NCI-H510A treated with DMSO at 0.1 percent for 48 hours (cell line): ENCODE results near the gene KCNJ2.

ENCODE experiments used
- DNase-seq: peaks from one replicate; lab custom pipeline; 2025; lab: John Stamatoyannopoulos, UW

The KCNJ2 gene

GRCh38 chr17:70205401-70205800 is 36.1 kb downstream of the KCNJ2 start:
- DNase-seq = no peak

GRCh38 chr17:70206361-70207010 is 37.2 kb downstream of the KCNJ2 start:
- DNase-seq = no peak

DNA sequence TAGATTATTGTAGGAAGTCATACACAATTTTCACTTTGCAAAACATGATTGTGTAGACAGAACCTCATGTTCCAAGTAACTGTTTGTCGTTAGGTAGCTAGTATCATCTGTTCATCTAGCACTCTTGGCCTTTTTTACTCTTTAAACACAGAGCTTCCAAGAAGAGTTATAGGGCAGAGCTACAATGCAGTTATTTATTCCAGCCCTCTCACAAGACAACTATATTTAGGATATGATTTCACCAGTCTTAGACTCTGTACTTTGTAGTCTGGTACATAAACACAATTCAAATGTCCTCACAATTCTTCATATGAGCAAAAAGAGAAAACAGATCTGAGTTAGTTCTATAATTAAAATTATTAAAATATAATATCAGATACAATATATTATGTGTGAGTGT is 37.9 kb downstream of the KCNJ2 start:
- no peak for DNase-seq

- no peak for DNase-seq
Observed at GRCh38 chr17:70208080-70208794, 38.9 kb downstream of the KCNJ2 start.

- no peak for DNase-seq
Observed at GRCh38 chr17:70208825-70209555, 39.7 kb downstream of the KCNJ2 start.

GRCh38 chr17:70215656-70216055 is 46.3 kb downstream of the KCNJ2 start:
- no peak for DNase-seq

- DNase-seq = no peak
Observed at GRCh38 chr17:70217571-70217970, 48.2 kb downstream of the KCNJ2 start.

- no peak for DNase-seq
Observed at GRCh38 chr17:70225276-70225675, 55.9 kb downstream of the KCNJ2 start.
